ENCODE results near the gene NHLH2. TPM values are rescaled to one million over a fixed set of nuclear protein-coding genes. Genes with fewer than 3 reads are reported as not detected.

The NHLH2 gene
- total and polyA plus RNA-seq, 2 donors (not counting 1 experiment from before 2014, with no cell fraction given) = not detected

- Mint-ChIP-seq H3K27me3 (peaks cover 23% of the 10 kb centered on the region), H3K9me3 (ENCODE audit: insufficient read depth) (no peaks in the 10 kb centered on the region), H3K4me1 (no peaks in the 10 kb centered on the region), H3K4me3 (no peak overlapping the region), H3K27ac (no peak overlapping the region)
- Histone ChIP-seq H3K4me2 (replicated peaks; ENCODE audit: low read depth, low read length, poor library complexity, severe bottlenecking) (no peak overlapping the region), H3K9ac (ENCODE audit: low read length) (no peak overlapping the region), H2AFZ (ENCODE audit: insufficient read depth, low read depth, low read length, poor library complexity, severe bottlenecking) (no peak overlapping the region), H3K4me1 (ENCODE audit: control insufficient read depth in 2 of 2, insufficient read depth in 2 of 2, low read length in 2 of 2) (no peaks in the 10 kb centered on the region), H4K20me1 (ENCODE audit: control insufficient read depth, insufficient read depth, low read length, poor library complexity, severe bottlenecking) (no peaks in the 10 kb centered on the region), H3K27me3 (replicated peaks in 1 of 4; ENCODE audit: control extremely low read depth in 1 of 4, control insufficient read depth in 3 of 4, insufficient read depth in 4 of 4, low read length in 3 of 4) (peaks cover 0 to 4% (median 1%) of the 10 kb centered on the region in 4 experiments), H3K79me2 (ENCODE audit: control insufficient read depth, insufficient read depth, low read length) (no peaks in the 10 kb centered on the region), H3K27ac (ENCODE audit: low read length in 2 of 2) (no peak overlapping the region), H3K4me3 (ENCODE audit: control extremely low read depth in 1 of 5, extremely low read depth in 1 of 5, insufficient read depth in 1 of 5, low read depth in 2 of 5, low read length in 4 of 5) (no peak overlapping the region), H3K9me3 (ENCODE audit: control extremely low read depth in 1 of 3, control insufficient read depth in 2 of 3, insufficient read depth in 1 of 3, low read length in 2 of 3) (peaks cover 0 to 4% (median 0%) of the 10 kb centered on the region in 3 donors), H3K36me3 (replicated peaks in 1 of 2; ENCODE audit: control extremely low read depth in 1 of 2, control insufficient read depth in 1 of 2, extremely low read depth in 1 of 2, insufficient read depth in 2 of 2, low read length in 1 of 2) (no peaks in the 10 kb centered on the region)
- TF ChIP-seq EZH2 (IDR thresholded peaks at IDR 0.05; ENCODE audit: borderline replicate concordance, insufficient read depth, low read depth, low read length, poor library complexity, severe bottlenecking) (no peak), CTCF (IDR thresholded peaks at IDR 0.05) (no peak)
- no peak for ATAC-seq (ENCODE audit: low read depth)
- no peak for DNase-seq
- POLR2A ChIA-PET = no interaction called here
- intact Hi-C loops (cut with micrococcal nuclease) = no loop called here
- no CpG with 5 or more reads among the region's 2 CpGs for WGBS (ENCODE audit: insufficient coverage)
- CTCF ChIA-PET = no interaction called here
Measured at GRCh38 chr1:115854005-115854404, 13.1 kb upstream of the NHLH2 start.

- 89% methylated on average over 2 of the region's 2 CpGs for WGBS (ENCODE audit: insufficient coverage)
- TF ChIP-seq CTCF (IDR thresholded peaks at IDR 0.05) (no peak), EZH2 (IDR thresholded peaks at IDR 0.05; ENCODE audit: borderline replicate concordance, insufficient read depth, low read depth, low read length, poor library complexity, severe bottlenecking) (no peak)
- no peaks in the 10 kb centered on the region for H3K79me2 ChIP-seq (ENCODE audit: control insufficient read depth, insufficient read depth, low read length)
- Mint-ChIP-seq H3K4me3 (no peak overlapping the region), H3K4me1 (no peaks in the 10 kb centered on the region), H3K27ac (no peak overlapping the region), H3K27me3 (peaks cover 21% of the 10 kb centered on the region), H3K9me3 (ENCODE audit: insufficient read depth) (no peaks in the 10 kb centered on the region)
- ChIA-PET CTCF (no interaction called here), POLR2A (no interaction called here)
- no peak overlapping the region for H2AFZ ChIP-seq (ENCODE audit: insufficient read depth, low read depth, low read length, poor library complexity, severe bottlenecking)
- H3K4me1 ChIP-seq (ENCODE audit: control insufficient read depth in 2 of 2, insufficient read depth in 2 of 2, low read length in 2 of 2) = no peaks in the 10 kb centered on the region
- intact Hi-C loops (cut with micrococcal nuclease) = no loop called here
- peaks cover 0 to 4% (median 2%) of the 10 kb centered on the region in 3 donors for H3K9me3 ChIP-seq (ENCODE audit: control extremely low read depth in 1 of 3, control insufficient read depth in 2 of 3, insufficient read depth in 1 of 3, low read length in 2 of 3)
- ATAC-seq (ENCODE audit: low read depth) (no peak), DNase-seq (no peak)
- no peak overlapping the region for H3K27ac ChIP-seq (ENCODE audit: low read length in 2 of 2)
- no peaks in the 10 kb centered on the region for H4K20me1 ChIP-seq (ENCODE audit: control insufficient read depth, insufficient read depth, low read length, poor library complexity, severe bottlenecking)
- no peak overlapping the region for H3K4me3 ChIP-seq (ENCODE audit: control extremely low read depth in 1 of 5, extremely low read depth in 1 of 5, insufficient read depth in 1 of 5, low read depth in 2 of 5, low read length in 4 of 5)
- no peaks in the 10 kb centered on the region for H3K36me3 ChIP-seq (replicated peaks in 1 of 2; ENCODE audit: control extremely low read depth in 1 of 2, control insufficient read depth in 1 of 2, extremely low read depth in 1 of 2, insufficient read depth in 2 of 2, low read length in 1 of 2)
- H3K27me3 ChIP-seq (replicated peaks in 1 of 4; ENCODE audit: control extremely low read depth in 1 of 4, control insufficient read depth in 3 of 4, insufficient read depth in 4 of 4, low read length in 3 of 4) = peaks cover 0 to 3% (median 1%) of the 10 kb centered on the region in 4 experiments
- H3K9ac ChIP-seq (ENCODE audit: low read length) = no peak overlapping the region
- no peak overlapping the region for H3K4me2 ChIP-seq (replicated peaks; ENCODE audit: low read depth, low read length, poor library complexity, severe bottlenecking)
Measured at GRCh38 chr1:115850937-115851336, 10.0 kb upstream of the NHLH2 start.
